Endothelial cell of umbilical vein (primary cell): ENCODE data around the gene ZFYVE28. TPM values are rescaled to one million over a fixed set of nuclear protein-coding genes. Genes with fewer than 3 reads are reported as not detected.

Source experiments
- BruUV-seq: library from RNA; stranded (reverse); fragments of 400-500 nt; replicated peaks from 2 replicates; lab custom pipeline; 2021; lab: Mats Ljungman, UMichigan
- CTCF ChIA-PET: fragments of 300-600, 350-600 bp; sonication (Branson Sonifier 250); formaldehyde crosslinking; loops from one replicate; lab custom pipeline; 2021; ENCODE audit warnings: antibody characterized with exemption, inconsistent platforms; lab: Charles Lee
- POLR2A ChIA-PET: fragments of 300-600, 350-600 bp; sonication (Branson Sonifier 250); formaldehyde crosslinking; loops from one replicate; lab custom pipeline; 2021; ENCODE audit warnings: antibody characterized with exemption, inconsistent platforms; lab: Charles Lee
- DNase-seq: peaks from one replicate; pipeline ENCODE4 v3.0.0-alpha.2; 2011; ENCODE audit warnings: low read depth, low spot score
- FAIRE-seq: peaks from 2 replicates; lab custom pipeline; 2011; peaks lifted over from hg19 to GRCh38; lab: Jason Lieb, UNC
- H2AFZ ChIP-seq: 2 replicates; pipeline ENCODE4 v1.6.0; 2012; ENCODE audit warnings: low read depth, low read length, control low read depth, inconsistent platforms
- H3K27ac ChIP-seq: 2 replicates; pipeline ENCODE4 v1.5.1; 2011; ENCODE audit warnings: low read depth, mild to moderate bottlenecking, control low read depth, low read length, moderate library complexity; ENCODE audit not compliant: insufficient read depth
- H3K27me3 ChIP-seq, 2 experiments: 2 replicates each; pipeline versions ENCODE4 v1.6.0 to v1.6.1; 2011; ENCODE audit warnings: low read length in 2 of 2, mixed read lengths in 1 of 2; ENCODE audit not compliant: control insufficient read depth in 2 of 2, insufficient read depth in 2 of 2
- H3K36me3 ChIP-seq, 2 experiments: 2 replicates in 1 of 2; 3 replicates in 1 of 2; pipeline ENCODE4 v1.5.1; 2011; ENCODE audit warnings: low read length in 2 of 2, mild to moderate bottlenecking in 1 of 2, moderate library complexity in 1 of 2; ENCODE audit not compliant: control insufficient read depth in 2 of 2, insufficient read depth in 2 of 2; ENCODE audit errors: extremely low read depth in 1 of 2
- H3K4me1 ChIP-seq: 3 replicates; pipeline ENCODE4 v1.5.1; 2011; ENCODE audit warnings: mild to moderate bottlenecking, low read length; ENCODE audit not compliant: control insufficient read depth, insufficient read depth; ENCODE audit errors: extremely low read depth
- H3K4me2 ChIP-seq: 2 replicates; pipeline ENCODE4 v1.6.1; 2011; ENCODE audit warnings: low read length, control low read depth, mixed read lengths; ENCODE audit not compliant: insufficient read depth
- H3K4me3 ChIP-seq, 3 experiments: fragments of 200-600 bp in 1 of 3; sonication (generic), shearing (Covaris generic) in 1 of 3; replicated peaks in 1 of 3; 2 replicates each; pipeline ENCODE4 v1.5.1; 2011 to 2016; ENCODE audit warnings: control low read depth in 3 of 3, low read length in 3 of 3, mild to moderate bottlenecking in 2 of 3, inconsistent platforms in 1 of 3, low read depth in 1 of 3, moderate library complexity in 1 of 3; ENCODE audit not compliant: insufficient read depth in 1 of 3
- H3K79me2 ChIP-seq: 2 replicates; pipeline ENCODE4 v1.6.0; 2012; ENCODE audit warnings: low read length, inconsistent platforms; ENCODE audit not compliant: control insufficient read depth, insufficient read depth
- H3K9ac ChIP-seq: replicated peaks from 2 replicates; pipeline ENCODE3; 2011; ENCODE audit warnings: low read length, control low read depth; ENCODE audit not compliant: insufficient read depth; ENCODE audit errors: extremely low read depth
- H3K9me1 ChIP-seq: replicated peaks from 3 replicates; pipeline ENCODE4 v1.6.0; 2011; ENCODE audit warnings: mild to moderate bottlenecking, low read length; ENCODE audit not compliant: control insufficient read depth, insufficient read depth; ENCODE audit errors: extremely low read depth
- H3K9me3 ChIP-seq: replicated peaks from 2 replicates; pipeline ENCODE4 v1.5.1; 2012; ENCODE audit warnings: low read length, inconsistent platforms; ENCODE audit not compliant: control insufficient read depth, insufficient read depth
- H4K20me1 ChIP-seq: replicated peaks from 2 replicates; pipeline ENCODE3; 2011; ENCODE audit warnings: mild to moderate bottlenecking, low read length; ENCODE audit not compliant: control insufficient read depth, insufficient read depth; ENCODE audit errors: extremely low read depth
- EZH2 ChIP-seq: IDR thresholded peaks from 2 replicates; pipeline ENCODE4 v1.6.1; 2012; ENCODE audit warnings: borderline replicate concordance, low read depth, mild to moderate bottlenecking, moderate library complexity, low read length, inconsistent platforms; ENCODE audit not compliant: severe bottlenecking
- FOS ChIP-seq: IDR thresholded peaks from 2 replicates; pipeline ENCODE4 v1.6.1; 2011; ENCODE audit warnings: mild to moderate bottlenecking, low read length, moderate library complexity, borderline replicate concordance; ENCODE audit not compliant: insufficient read depth
- GATA2 ChIP-seq: IDR thresholded peaks from 2 replicates; pipeline ENCODE4 v1.7.0; 2011; ENCODE audit warnings: low read depth, mild to moderate bottlenecking, moderate library complexity, mixed read lengths, low read length; ENCODE audit not compliant: insufficient read length, insufficient read depth
- JUN ChIP-seq: IDR thresholded peaks from 2 replicates; pipeline ENCODE4 v1.6.1; 2011; ENCODE audit warnings: borderline replicate concordance, low read depth; ENCODE audit not compliant: insufficient read length, insufficient read depth
- MYC ChIP-seq: IDR thresholded peaks from one replicate; pipeline ENCODE4 v1.6.1; 2011; ENCODE audit warnings: mild to moderate bottlenecking, low read depth, low read length
- POLR2A ChIP-seq: IDR thresholded peaks from 2 replicates; pipeline ENCODE4 v1.6.1; 2012; ENCODE audit warnings: low read depth, mild to moderate bottlenecking, control low read depth, low read length
- POLR2AphosphoS5 ChIP-seq: IDR thresholded peaks from 2 replicates; pipeline ENCODE4 v1.6.1; 2012; ENCODE audit warnings: low read depth, mild to moderate bottlenecking, control low read depth, low read length, moderate library complexity; ENCODE audit not compliant: insufficient read depth
- dilution Hi-C: fragments of 300-500 bp; cut with MboI; formaldehyde crosslinking; loops from one replicate; pipeline ENCODE4 v1.15.0; 2019; ENCODE audit warnings: low sequenced_read_pairs; ENCODE audit not compliant: extremely low pct_ligation_motif_present
- intact Hi-C: fragments of 100-400 bp; cut with micrococcal nuclease; formaldehyde crosslinking; loops from one replicate; pipeline ENCODE4 v1.10.0; 2022
- polyA plus RNA-seq, 4 experiments: library from polyadenylated mRNA; depleted of rRNA in 3 of 4; stranded (reverse) in 3 of 4; unstranded in 1 of 4; fragments of >200 nt; gene quantifications; 2 replicates each; pipeline versions ENCODE4 v1.2.1 to v1.2.3, GENCODE V29; 2011 to 2012; ENCODE audit warnings: missing spikeins in 1 of 4
- total RNA-seq: library from RNA; stranded (reverse); gene quantifications from 2 replicates; pipeline ENCODE4 v1.2.3, GENCODE V29; 2021
- TF ChIP-seq, protein P1 (sequence below), 2 donors: IDR thresholded peaks; 1 replicate in 1 of 2; 2 replicates in 1 of 2; pipeline ENCODE4 v1.5.1; 2011; ENCODE audit warnings: low read length in 2 of 2, mild to moderate bottlenecking in 2 of 2, moderate library complexity in 2 of 2, control low read depth in 1 of 2, inconsistent platforms in 1 of 2, low read depth in 1 of 2; ENCODE audit not compliant: insufficient read depth in 1 of 2; ENCODE audit errors: extremely low read depth in 1 of 2
- TF ChIP-seq, protein P2 (sequence below): IDR thresholded peaks from 2 replicates; pipeline ENCODE4 v1.6.1; 2011; ENCODE audit not compliant: insufficient read depth, insufficient read length

The ZFYVE28 gene
- total and polyA plus RNA-seq, 2 donors (not counting 3 experiments of a cell fraction or from before 2014, with no cell fraction given) = 5.8 to 7.1 TPM

DNA sequence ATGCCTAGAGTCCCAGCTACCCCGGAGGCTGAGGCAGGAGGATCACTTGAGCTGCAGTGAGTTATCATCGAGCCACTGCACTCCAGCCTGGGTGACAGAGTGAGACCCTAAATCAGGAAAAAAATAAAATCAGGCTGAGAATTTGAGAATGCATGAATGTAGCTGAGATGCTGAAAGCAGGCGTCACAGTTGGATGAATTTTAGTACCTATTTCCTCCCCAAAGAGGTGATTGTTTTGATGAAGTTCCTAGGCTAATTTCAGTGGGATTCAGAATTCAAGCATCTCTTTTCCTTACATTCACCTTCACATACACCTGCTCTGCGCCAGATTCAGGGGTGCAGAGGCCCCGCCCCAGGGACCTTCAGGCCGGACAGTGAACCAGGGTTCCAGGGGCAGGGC, 3.5 kb upstream of the ZFYVE28 start:
- Histone ChIP-seq H3K27me3 (peaks cover 19 to 21% of the 10 kb centered on the region in 2 experiments), H3K4me2 (no peak overlapping the region), H2AFZ (no peak overlapping the region), H3K27ac (no peak overlapping the region), H3K9ac (no peak overlapping the region), H3K4me1 (peaks cover 10% of the 10 kb centered on the region), H3K79me2 (peaks cover 5% of the 10 kb centered on the region), H4K20me1 (no peaks in the 10 kb centered on the region), H3K36me3 (no peaks in the 10 kb centered on the region), H3K4me3 (no peak overlapping the region), H3K9me1 (no peaks in the 10 kb centered on the region), H3K9me3 (no peaks in the 10 kb centered on the region)
- FAIRE-seq (no peak), DNase-seq (no peak)
- ChIA-PET POLR2A (interaction anchor here (0.6 kb wide), 1 partner anchor 54 kb away, joined by 9 read pairs; no protein-coding TSS in a partner anchor), CTCF (interaction anchor here (1.5 kb wide), 1 partner anchor 10 kb away, joined by 5 read pairs; no protein-coding TSS in a partner anchor)
- dilution Hi-C loops = no loop called here
- intact Hi-C loops = no loop called here
- TF ChIP-seq FOS = no peak
- no peak for TF ChIP-seq POLR2A
- TF ChIP-seq GATA2 = no peak
- no peak for TF ChIP-seq EZH2
- TF ChIP-seq POLR2AphosphoS5 = no peak
- TF ChIP-seq, protein P1, sequence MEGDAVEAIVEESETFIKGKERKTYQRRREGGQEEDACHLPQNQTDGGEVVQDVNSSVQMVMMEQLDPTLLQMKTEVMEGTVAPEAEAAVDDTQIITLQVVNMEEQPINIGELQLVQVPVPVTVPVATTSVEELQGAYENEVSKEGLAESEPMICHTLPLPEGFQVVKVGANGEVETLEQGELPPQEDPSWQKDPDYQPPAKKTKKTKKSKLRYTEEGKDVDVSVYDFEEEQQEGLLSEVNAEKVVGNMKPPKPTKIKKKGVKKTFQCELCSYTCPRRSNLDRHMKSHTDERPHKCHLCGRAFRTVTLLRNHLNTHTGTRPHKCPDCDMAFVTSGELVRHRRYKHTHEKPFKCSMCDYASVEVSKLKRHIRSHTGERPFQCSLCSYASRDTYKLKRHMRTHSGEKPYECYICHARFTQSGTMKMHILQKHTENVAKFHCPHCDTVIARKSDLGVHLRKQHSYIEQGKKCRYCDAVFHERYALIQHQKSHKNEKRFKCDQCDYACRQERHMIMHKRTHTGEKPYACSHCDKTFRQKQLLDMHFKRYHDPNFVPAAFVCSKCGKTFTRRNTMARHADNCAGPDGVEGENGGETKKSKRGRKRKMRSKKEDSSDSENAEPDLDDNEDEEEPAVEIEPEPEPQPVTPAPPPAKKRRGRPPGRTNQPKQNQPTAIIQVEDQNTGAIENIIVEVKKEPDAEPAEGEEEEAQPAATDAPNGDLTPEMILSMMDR (IDR thresholded peaks at IDR 0.05; ENCODE audit: extremely low read depth in 1 of 2, insufficient read depth in 1 of 2, low read depth in 1 of 2, low read length in 2 of 2) = no peak
- TF ChIP-seq JUN = no peak
- TF ChIP-seq, protein P2, sequence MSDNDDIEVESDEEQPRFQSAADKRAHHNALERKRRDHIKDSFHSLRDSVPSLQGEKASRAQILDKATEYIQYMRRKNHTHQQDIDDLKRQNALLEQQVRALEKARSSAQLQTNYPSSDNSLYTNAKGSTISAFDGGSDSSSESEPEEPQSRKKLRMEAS = no peak
- TF ChIP-seq MYC = no peak
- BruUV-seq = no TSS peak
